AG09319 (cell line): Measurements from ENCODE around the gene ZXDC.

Source experiments
- DNase-seq: peaks from one replicate; pipeline ENCODE4 v3.0.0-alpha.2; 2010; ENCODE audit warnings: low read depth; ENCODE audit errors: extremely low read depth
- CTCF ChIP-seq: IDR thresholded peaks from 2 replicates; pipeline ENCODE4 v1.5.1; 2011; ENCODE audit warnings: low read depth, mild to moderate bottlenecking, inconsistent platforms, low read length, moderate library complexity

Gene ZXDC

GRCh38 chr3:126509597-126510307 lies 34.1 kb upstream of the ZXDC start:
- TF ChIP-seq CTCF, result no peak
- no peak for DNase-seq

DNA sequence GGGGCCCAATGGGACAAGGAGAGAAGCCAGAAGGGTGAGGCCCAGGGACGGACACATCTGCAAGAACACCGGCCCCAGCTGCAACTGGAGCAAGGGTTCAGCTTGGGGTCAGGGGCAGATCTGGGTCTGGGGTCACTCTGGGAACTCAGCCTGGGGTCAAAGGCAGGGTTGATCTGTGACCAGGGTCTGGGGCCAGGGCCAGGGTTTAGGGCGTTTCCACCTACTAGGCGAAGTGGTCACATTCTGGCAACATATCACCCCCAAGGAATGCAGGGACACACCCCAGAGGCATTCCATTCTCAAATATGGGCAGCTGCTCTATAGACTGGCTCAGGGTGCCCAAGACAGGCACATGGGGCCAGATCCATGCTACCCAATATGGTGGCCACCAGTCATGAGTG lies 32.9 kb upstream of the ZXDC start:
- DNase-seq, result no peak
- TF ChIP-seq CTCF, result no peak

GRCh38 chr3:126507886-126508285 lies 32.2 kb upstream of the ZXDC start:
- no peak for TF ChIP-seq CTCF
- DNase-seq, result no peak

- no peak for DNase-seq
- no peak for TF ChIP-seq CTCF
Measured at GRCh38 chr3:126503701-126504100, 28.0 kb upstream of the ZXDC start.

GRCh38 chr3:126502656-126503055 lies 27.0 kb upstream of the ZXDC start:
- DNase-seq, result no peak
- TF ChIP-seq CTCF, result no peak

GRCh38 chr3:126501736-126502135 lies 26.0 kb upstream of the ZXDC start:
- TF ChIP-seq CTCF, result no peak

DNA sequence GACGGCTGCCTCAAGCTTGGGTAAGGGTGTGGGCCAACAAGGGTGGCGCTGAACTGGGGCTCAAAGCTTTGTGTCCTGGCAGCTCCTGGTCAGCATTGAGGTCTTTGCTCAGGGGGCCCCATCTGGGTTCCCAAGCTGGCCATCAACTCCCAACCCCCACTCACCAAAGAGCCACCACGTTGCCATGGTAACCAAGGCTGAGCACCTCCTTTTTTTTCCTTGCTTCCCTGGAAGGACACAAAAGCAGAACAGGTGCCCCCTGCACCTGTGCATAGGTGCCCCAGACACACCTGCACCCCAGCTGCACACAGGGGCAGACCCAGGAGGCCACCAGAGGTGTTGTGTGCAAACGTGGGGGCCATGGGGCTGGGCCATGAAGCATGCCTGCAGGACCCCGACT lies 25.4 kb upstream of the ZXDC start:
- no peak for TF ChIP-seq CTCF
- no peak for DNase-seq

More at GRCh38 chr3:126501736-126502135, 26.0 kb upstream of the ZXDC start:
- DNase-seq, result no peak
